NCI-H82 (cell line): ENCODE data around the gene PAM16.
A peak's percentile ranks its signal among the peaks of the same experiment; 100 is the strongest.
"Not testable (repeated sequence)": the region's sequence is repeated elsewhere in the genome, so short reads cannot be mapped to it uniquely, and the experiment has no call there.

Source experiments
- DNase-seq: peaks from one replicate; lab custom pipeline; 2025; lab: John Stamatoyannopoulos, UW

The PAM16 gene

GRCh38 chr16:4350787-4351659 lies at the start of gene PAM16:
Gene PAM16, minus strand, starts transcription at chr16:4351321. Its CDS starts 87 bp downstream, at chr16:4351234.
- DNase-seq: peak; percentile 99

GRCh38 chr16:4399001-4399730 lies 48.0 kb upstream of the PAM16 start:
- DNase-seq: no peak

- no peak for DNase-seq
These were observed 44.1 kb upstream of the PAM16 start for GRCh38 chr16:4395055-4395726.

GRCh38 chr16:4393850-4394249 lies 42.7 kb upstream of the PAM16 start:
- not testable (repeated sequence) for DNase-seq

- DNase-seq: no peak
These were observed 42.1 kb upstream of the PAM16 start for GRCh38 chr16:4393240-4393600.

GRCh38 chr16:4392382-4393239 lies 41.5 kb upstream of the PAM16 start:
- DNase-seq: peak; percentile 66

- no peak for DNase-seq
These were observed 40.7 kb upstream of the PAM16 start for GRCh38 chr16:4391631-4392381.

GRCh38 chr16:4390266-4391260 lies 39.4 kb upstream of the PAM16 start:
- DNase-seq: peak; percentile 27

GRCh38 chr16:4389051-4389955 lies 38.2 kb upstream of the PAM16 start:
- no peak for DNase-seq

- no peak for DNase-seq
These were observed 37.3 kb upstream of the PAM16 start for GRCh38 chr16:4388271-4389021.

- no peak for DNase-seq
These were observed 36.7 kb upstream of the PAM16 start for GRCh38 chr16:4387781-4388180.

- DNase-seq: no peak
These were observed 35.9 kb upstream of the PAM16 start for GRCh38 chr16:4386951-4387565.

GRCh38 chr16:4386451-4386805 lies 35.3 kb upstream of the PAM16 start:
- DNase-seq: no peak

GRCh38 chr16:4385789-4386450 lies 34.8 kb upstream of the PAM16 start:
- DNase-seq: no peak

- DNase-seq: no peak
These were observed 34.1 kb upstream of the PAM16 start for GRCh38 chr16:4385066-4385788.

GRCh38 chr16:4384509-4384942 lies 33.4 kb upstream of the PAM16 start:
- DNase-seq: no peak
